HAP-1 (cell line): ENCODE measurements around the gene ALDH1A1.

ENCODE experiments used
- DNase-seq, 2 experiments: peaks; one replicate each; pipeline ENCODE4 v3.0.0-alpha.2; 2016 to 2020; ENCODE audit warnings: low spot score in 2 of 2
- H3K27me3 ChIP-seq: fragments of 250-450 bp; sonication (Bioruptor Pico); 2 replicates; pipeline ENCODE4 v1.5.1; 2020; ENCODE audit warnings: low read depth, mild to moderate bottlenecking, moderate library complexity
- H3K36me3 ChIP-seq: fragments of 250-450 bp; sonication (Bioruptor Pico); replicated peaks from 2 replicates; pipeline ENCODE4 v1.5.1; 2020; ENCODE audit warnings: mild to moderate bottlenecking
- H3K4me1 ChIP-seq: fragments of 250-450 bp; sonication (Bioruptor Pico); 2 replicates; pipeline ENCODE4 v1.5.1; 2020; ENCODE audit warnings: mild to moderate bottlenecking
- H3K4me3 ChIP-seq: fragments of 250-450 bp; sonication (Bioruptor Pico); 2 replicates; pipeline ENCODE4 v1.5.1; 2020; ENCODE audit warnings: mild to moderate bottlenecking, moderate library complexity
- H3K9me3 ChIP-seq: fragments of 250-450 bp; sonication (Bioruptor Pico); 2 replicates; pipeline ENCODE4 v1.5.1; 2020; ENCODE audit warnings: mild to moderate bottlenecking, moderate library complexity
- in situ Hi-C: fragments of 300-500 bp; cut with MboI; formaldehyde crosslinking; loops from 3 replicates; pipeline ENCODE4 v1.14.3; 2020; ENCODE audit warnings: low sequenced_read_pairs, inconsistent platforms, mixed read lengths

The ALDH1A1 gene

DNA sequence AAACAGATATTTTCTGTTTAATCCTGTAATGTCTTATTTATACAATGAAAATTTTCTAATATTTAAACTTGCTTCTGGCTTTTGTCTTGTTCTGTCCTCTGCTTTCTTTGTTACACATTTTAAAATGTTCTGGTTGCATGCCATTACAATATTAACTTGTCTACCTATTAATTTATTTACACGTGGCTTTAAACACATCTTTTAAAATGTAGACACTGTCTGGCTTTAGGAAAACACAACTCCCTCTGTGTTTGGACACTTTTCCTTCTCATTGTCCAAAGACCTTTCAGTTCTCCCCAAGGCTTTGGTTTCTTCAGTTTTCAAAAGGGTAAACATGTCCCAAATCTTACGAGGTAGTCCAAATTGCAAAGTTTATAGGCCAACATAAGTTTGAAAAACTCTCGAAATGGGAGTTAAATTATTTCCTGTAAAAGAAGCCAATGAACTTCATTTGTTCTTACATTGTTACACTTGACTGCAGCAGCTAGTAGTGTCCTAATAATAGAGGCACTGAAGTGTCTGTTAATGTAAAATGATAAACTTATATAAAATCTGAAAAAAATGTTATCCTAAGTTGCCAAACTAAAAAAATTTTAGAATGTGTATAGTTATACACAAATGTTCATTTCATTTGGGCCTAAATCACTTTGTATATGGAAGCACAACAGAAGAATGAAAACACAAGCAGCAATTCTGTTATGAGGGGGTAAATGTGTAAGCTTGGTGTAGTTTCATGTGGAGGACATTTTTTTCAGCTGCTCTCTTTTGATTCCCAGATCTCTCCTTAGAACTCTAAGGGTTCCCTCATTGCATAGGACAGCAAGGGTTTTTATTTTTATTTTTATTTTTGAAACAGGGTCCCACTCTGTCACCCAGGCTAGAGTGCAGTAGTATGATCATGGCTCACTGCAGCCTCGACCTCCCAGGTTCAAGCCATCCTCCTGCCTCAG is 53.8 kb downstream of the ALDH1A1 start:
- 0 out of 2 replicates have a peak, but pooled peaks cover 3% of the 10 kb centered on the region for H3K27me3 ChIP-seq
- in situ Hi-C loops, result no loop called here
- H3K9me3 ChIP-seq, result no peaks in the 10 kb centered on the region
- H3K4me3 ChIP-seq, result no peak overlapping the region
- H3K36me3 ChIP-seq, result no peaks in the 10 kb centered on the region
- DNase-seq, result no peak
- no peaks in the 10 kb centered on the region for H3K4me1 ChIP-seq

- no peak overlapping the region for H3K4me3 ChIP-seq
- no peaks in the 10 kb centered on the region for H3K9me3 ChIP-seq
- H3K4me1 ChIP-seq, result no peaks in the 10 kb centered on the region
- in situ Hi-C loops, result no loop called here
- DNase-seq, result no peak
- H3K36me3 ChIP-seq, result no peaks in the 10 kb centered on the region
- H3K27me3 ChIP-seq, result 0 out of 2 replicates have a peak, but pooled peaks cover 3% of the 10 kb centered on the region
Observed at GRCh38 chr9:72898360-72898759, 54.5 kb downstream of the ALDH1A1 start.

GRCh38 chr9:72897069-72897649 is 55.7 kb downstream of the ALDH1A1 start:
- DNase-seq, result no peak
- no peak overlapping the region for H3K4me3 ChIP-seq
- H3K4me1 ChIP-seq, result no peaks in the 10 kb centered on the region
- no peaks in the 10 kb centered on the region for H3K9me3 ChIP-seq
- in situ Hi-C loops, result no loop called here
- no peaks in the 10 kb centered on the region for H3K36me3 ChIP-seq
- 0 out of 2 replicates have a peak, but pooled peaks cover 3% of the 10 kb centered on the region for H3K27me3 ChIP-seq

GRCh38 chr9:72896439-72896838 is 56.4 kb downstream of the ALDH1A1 start:
- H3K4me1 ChIP-seq, result no peaks in the 10 kb centered on the region
- no peaks in the 10 kb centered on the region for H3K27me3 ChIP-seq
- no peaks in the 10 kb centered on the region for H3K36me3 ChIP-seq
- no peak for DNase-seq
- in situ Hi-C loops, result no loop called here
- no peak overlapping the region for H3K4me3 ChIP-seq
- no peaks in the 10 kb centered on the region for H3K9me3 ChIP-seq

DNA sequence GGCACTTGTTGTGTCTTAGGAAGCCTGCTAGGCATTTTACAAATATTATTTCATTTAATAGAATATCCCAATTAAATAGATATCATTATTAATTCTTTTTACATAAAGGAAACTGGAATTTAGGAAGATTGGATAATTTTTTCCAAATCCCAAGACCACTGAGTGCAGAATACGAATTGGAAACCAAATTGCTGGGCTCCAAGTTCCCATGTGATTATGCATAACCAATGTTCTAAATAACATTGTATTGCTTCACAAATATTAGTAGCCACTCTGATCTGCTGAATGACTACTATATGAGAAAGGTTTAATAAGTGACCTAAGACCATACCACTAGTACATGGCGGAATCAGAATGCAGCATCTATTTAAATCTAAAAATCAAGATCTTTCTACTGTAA is 57.7 kb downstream of the ALDH1A1 start:
- H3K9me3 ChIP-seq, result no peaks in the 10 kb centered on the region
- H3K36me3 ChIP-seq, result no peaks in the 10 kb centered on the region
- H3K4me1 ChIP-seq, result no peaks in the 10 kb centered on the region
- no peaks in the 10 kb centered on the region for H3K27me3 ChIP-seq
- in situ Hi-C loops, result no loop called here
- no peak for DNase-seq
- H3K4me3 ChIP-seq, result no peak overlapping the region

DNA sequence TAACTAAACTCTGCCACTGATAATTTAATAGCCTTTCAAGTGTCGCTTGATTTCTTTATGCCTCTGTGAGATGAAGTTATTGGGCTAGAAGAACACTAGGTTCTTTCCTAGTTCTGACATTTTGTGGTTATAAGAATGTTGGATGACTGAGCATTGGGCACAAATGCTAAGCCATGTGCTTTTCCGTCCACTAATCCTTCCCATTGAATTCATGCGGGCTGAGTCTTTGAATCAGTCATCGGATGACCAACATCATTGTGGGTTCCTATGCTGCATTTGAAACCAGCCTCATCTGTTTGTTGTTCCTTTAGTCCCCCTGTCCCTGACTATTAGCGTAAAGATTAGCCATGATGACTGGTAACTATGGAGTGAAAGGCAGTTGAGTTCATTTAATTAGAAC is 58.5 kb downstream of the ALDH1A1 start:
- Histone ChIP-seq H3K9me3 (no peaks in the 10 kb centered on the region), H3K27me3 (no peaks in the 10 kb centered on the region), H3K4me1 (no peaks in the 10 kb centered on the region), H3K36me3 (no peaks in the 10 kb centered on the region), H3K4me3 (no peak overlapping the region)
- in situ Hi-C loops, result no loop called here
- no peak for DNase-seq

GRCh38 chr9:72893437-72893836 is 59.4 kb downstream of the ALDH1A1 start:
- no peak for DNase-seq
- Histone ChIP-seq H3K9me3 (no peaks in the 10 kb centered on the region), H3K27me3 (peaks cover under 1% of the 10 kb centered on the region; the same call in 1 of the 2 replicates), H3K4me1 (no peaks in the 10 kb centered on the region), H3K4me3 (no peak overlapping the region), H3K36me3 (no peaks in the 10 kb centered on the region)
- in situ Hi-C loops, result no loop called here

- Histone ChIP-seq H3K27me3 (peaks cover 3% of the 10 kb centered on the region; the same call in 1 of the 2 replicates), H3K4me3 (no peak overlapping the region), H3K36me3 (no peaks in the 10 kb centered on the region), H3K4me1 (no peaks in the 10 kb centered on the region), H3K9me3 (no peaks in the 10 kb centered on the region)
- no peak for DNase-seq
- in situ Hi-C loops, result no loop called here
Observed at GRCh38 chr9:72891043-72891442, 61.8 kb downstream of the ALDH1A1 start.

GRCh38 chr9:72888943-72889342 is 63.9 kb downstream of the ALDH1A1 start:
- Histone ChIP-seq H3K36me3 (no peaks in the 10 kb centered on the region), H3K27me3 (peaks cover 3% of the 10 kb centered on the region; the same call in 1 of the 2 replicates), H3K4me1 (no peaks in the 10 kb centered on the region), H3K4me3 (no peak overlapping the region), H3K9me3 (no peaks in the 10 kb centered on the region)
- in situ Hi-C loops, result loop anchor here (10.0 kb wide), 1 partner anchor 296 kb away; no protein-coding TSS in a partner anchor
- DNase-seq, result no peak

GRCh38 chr9:72888067-72888466 is 64.8 kb downstream of the ALDH1A1 start:
- H3K27me3 ChIP-seq, result peaks cover 3% of the 10 kb centered on the region; the same call in 1 of the 2 replicates
- no peaks in the 10 kb centered on the region for H3K9me3 ChIP-seq
- H3K4me3 ChIP-seq, result no peak overlapping the region
- no peaks in the 10 kb centered on the region for H3K36me3 ChIP-seq
- DNase-seq, result no peak
- H3K4me1 ChIP-seq, result no peaks in the 10 kb centered on the region
- in situ Hi-C loops, result loop anchor here (10.0 kb wide), 1 partner anchor 297 kb away; no protein-coding TSS in a partner anchor

- in situ Hi-C loops, result loop anchor here (10.0 kb wide), 1 partner anchor 298 kb away; no protein-coding TSS in a partner anchor
- Histone ChIP-seq H3K36me3 (no peaks in the 10 kb centered on the region), H3K4me3 (no peak overlapping the region), H3K9me3 (no peaks in the 10 kb centered on the region), H3K4me1 (no peaks in the 10 kb centered on the region), H3K27me3 (peaks cover 3% of the 10 kb centered on the region; the same call in 1 of the 2 replicates)
- DNase-seq, result no peak
Observed at GRCh38 chr9:72886386-72886785, 66.5 kb downstream of the ALDH1A1 start.

GRCh38 chr9:72884508-72884907 is 68.3 kb downstream of the ALDH1A1 start:
- H3K9me3 ChIP-seq, result no peaks in the 10 kb centered on the region
- H3K27me3 ChIP-seq, result peaks cover 3% of the 10 kb centered on the region; the same call in 1 of the 2 replicates
- in situ Hi-C loops, result loop anchor here (10.0 kb wide), 1 partner anchor 300 kb away; no protein-coding TSS in a partner anchor
- no peak for DNase-seq
- no peak overlapping the region for H3K4me3 ChIP-seq
- no peaks in the 10 kb centered on the region for H3K4me1 ChIP-seq
- no peaks in the 10 kb centered on the region for H3K36me3 ChIP-seq

DNA sequence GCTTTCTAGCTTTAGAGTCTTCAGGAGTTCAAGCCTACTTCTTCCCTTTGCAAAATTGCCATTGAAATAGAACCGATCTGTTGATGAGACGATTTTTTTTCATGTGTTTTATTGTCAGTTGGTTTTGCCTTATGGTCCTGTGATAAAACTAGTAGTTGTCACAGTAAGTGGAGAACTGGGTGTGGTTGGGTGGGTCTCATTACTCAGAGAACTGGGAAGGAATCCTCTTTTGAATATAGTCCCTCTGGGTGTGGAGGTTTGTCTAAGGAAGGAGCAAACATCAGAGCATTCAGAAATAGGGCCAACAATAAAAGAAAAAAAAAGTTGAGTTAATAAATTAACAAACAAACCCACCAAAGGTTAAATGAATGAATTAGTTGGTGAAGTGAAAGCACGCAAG is 69.0 kb downstream of the ALDH1A1 start:
- Histone ChIP-seq H3K36me3 (no peaks in the 10 kb centered on the region), H3K4me1 (no peaks in the 10 kb centered on the region), H3K27me3 (peaks cover 3% of the 10 kb centered on the region; the same call in 1 of the 2 replicates), H3K4me3 (no peak overlapping the region), H3K9me3 (no peaks in the 10 kb centered on the region)
- in situ Hi-C loops, result loop anchor here (10.0 kb wide), 1 partner anchor 301 kb away; no protein-coding TSS in a partner anchor
- DNase-seq, result no peak
